Sigmoid colon (tissue), 7 donors: ENCODE data around the gene SIRT3. TPM values are rescaled to one million over a fixed set of nuclear protein-coding genes. Genes with fewer than 3 reads are reported as not detected.
A peak's percentile ranks its signal among the peaks of the same experiment; 100 is the strongest.
"Not testable (repeated sequence)": the region's sequence is repeated elsewhere in the genome, so short reads cannot be mapped to it uniquely, and the experiment has no call there.

Experiments used
- DNase-seq: peaks from one replicate; pipeline ENCODE4 v3.0.0-alpha.2; 2019
- H3K27ac ChIP-seq, 4 donors: fragments of 200-600 bp; sonication (generic); one replicate each; pipeline ENCODE4 v1.5.1; 2016 to 2019; ENCODE audit warnings: mild to moderate bottlenecking in 1 of 4
- H3K27me3 ChIP-seq, 3 donors: fragments of 200-600 bp; sonication (generic); one replicate each; pipeline ENCODE4 v1.5.1; 2019; ENCODE audit warnings: mild to moderate bottlenecking in 1 of 3
- H3K36me3 ChIP-seq, 4 donors: fragments of 200-600 bp; sonication (generic); one replicate each; pipeline ENCODE4 v1.5.1; 2016 to 2019
- H3K4me1 ChIP-seq, 4 donors: fragments of 200-600 bp; sonication (generic); one replicate each; pipeline ENCODE4 v1.5.1; 2017 to 2019
- H3K4me3 ChIP-seq, 4 donors: fragments of 200-600 bp; sonication (generic); one replicate each; pipeline ENCODE4 v1.5.1; 2017 to 2019; ENCODE audit warnings: mild to moderate bottlenecking in 2 of 4, moderate library complexity in 1 of 4
- H3K9me3 ChIP-seq, 4 donors: fragments of 200-600 bp in 3 of 4; sonication (generic) in 3 of 4; one replicate each; pipeline versions ENCODE4 v1.5.1 to v1.6.1; 2013 to 2019
- CTCF ChIP-seq, 4 experiments: fragments of 450-650 bp in 3 of 4; fragments of 200-600 bp in 1 of 4; IDR thresholded peaks; one replicate each; pipeline ENCODE4 v1.5.1; 2016 to 2019; ENCODE audit warnings: antibody characterized with exemption in 4 of 4, mild to moderate bottlenecking in 3 of 4, moderate library complexity in 2 of 4
- EP300 ChIP-seq, 4 donors: sonication (generic); formaldehyde crosslinking; IDR thresholded peaks; one replicate each; pipeline ENCODE4 v1.6.1; 2017; ENCODE audit warnings: antibody characterized with exemption in 4 of 4
- POLR2A ChIP-seq, 2 donors: fragments of 450-650 bp; IDR thresholded peaks; one replicate each; pipeline ENCODE4 v1.6.1; 2016; ENCODE audit warnings: antibody characterized with exemption in 2 of 2, mild to moderate bottlenecking in 2 of 2, moderate library complexity in 2 of 2
- POLR2AphosphoS5 ChIP-seq, 4 donors: sonication (generic); formaldehyde crosslinking; IDR thresholded peaks; one replicate each; pipeline ENCODE4 v1.6.1; 2017; ENCODE audit warnings: antibody characterized with exemption in 4 of 4
- WGBS, 2 donors: extraction: QIAGEN DNeasy Blood & Tissue Kit; methylation state at CpG; one replicate each; pipeline ENCODE4 v1.1.7; 2013; 5-methylcytosine and 5-hydroxymethylcytosine counted together
- intact Hi-C: fragments of 100-400 bp; cut with DNase I; formaldehyde crosslinking; loops from one replicate; pipeline ENCODE4 v1.15.1; 2023
- polyA plus RNA-seq, 3 donors: library from polyadenylated mRNA; stranded (reverse); fragments of 200-250 nt; gene quantifications; one replicate each; pipeline ENCODE4 v1.2.3, GENCODE V29; 2013
- total RNA-seq, 4 donors: library from RNA; depleted of rRNA; stranded (reverse); fragments of >200 nt; gene quantifications; one replicate each; pipeline ENCODE4 v1.1.0, GENCODE V29; 2016
- donor health status: healthy with polysubstance abuse.
- donor health status: Bipolar disorder and iron deficiency.
- donor health status: healthy.

Gene SIRT3
- total and polyA plus RNA-seq, 7 donors, result 6.4 to 21.0 (median 12.2) TPM

DNA sequence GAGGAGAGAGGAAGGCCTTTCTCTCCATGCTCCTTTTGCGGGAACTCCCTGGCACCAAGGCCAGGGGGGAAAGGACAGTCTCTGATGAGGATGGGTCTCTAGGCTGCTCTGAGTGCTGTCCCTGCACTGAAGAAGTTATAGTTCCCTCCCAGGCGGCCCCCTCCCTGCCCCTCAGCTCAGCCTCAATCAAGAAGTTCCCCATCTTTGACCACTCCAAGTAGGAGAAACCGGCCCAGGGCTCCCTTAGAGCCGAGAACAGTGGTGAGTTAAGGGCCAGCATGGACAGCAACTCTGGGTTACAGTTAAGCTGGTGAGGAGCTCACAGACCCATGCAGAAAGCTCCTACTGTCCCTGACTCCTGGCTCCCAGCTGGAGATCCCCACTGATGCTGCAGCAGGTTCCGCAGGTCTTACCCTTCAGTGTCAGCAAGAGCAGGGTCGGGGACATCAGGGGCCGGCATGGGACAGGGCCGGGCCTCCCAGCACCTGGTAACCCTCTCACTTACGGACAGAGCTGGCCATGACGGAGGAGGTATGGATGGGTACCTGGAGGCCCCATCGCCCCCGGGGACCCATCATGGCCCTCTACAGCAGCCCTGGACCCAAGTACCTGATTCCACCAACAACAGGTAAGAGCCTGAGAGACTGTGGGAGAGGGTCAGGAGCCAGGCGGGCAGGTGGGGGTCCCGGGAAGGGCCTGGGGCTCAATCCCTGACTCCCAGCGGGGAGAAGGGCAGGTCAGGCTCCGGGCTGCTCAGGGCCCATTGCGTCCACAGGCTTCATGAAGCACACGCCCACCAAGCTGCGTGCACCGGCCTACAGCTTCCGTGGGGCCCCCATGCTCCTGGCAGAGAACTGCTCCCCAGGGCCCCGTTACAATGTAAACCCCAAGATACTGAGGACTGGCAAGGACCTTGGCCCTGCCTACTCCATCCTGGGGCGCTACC is 39.1 kb downstream of the SIRT3 start:
- no peaks in the 10 kb centered on the region for H3K9me3 ChIP-seq
- no peak overlapping the region for H3K27ac ChIP-seq
- H3K4me1 ChIP-seq, result no peaks in the 10 kb centered on the region
- DNase-seq, result peak; percentile 57
- H3K27me3 ChIP-seq, result no peaks in the 10 kb centered on the region
- 82 to 90% methylated on average over 23 of the region's 23 CpGs for WGBS, 2 donors
- H3K4me3 ChIP-seq, result no peak overlapping the region
- peaks cover 8 to 14% (median 10%) of the 10 kb centered on the region in 4 donors for H3K36me3 ChIP-seq
- no peak for TF ChIP-seq EP300 (IDR thresholded peaks at IDR 0.05)
- TF ChIP-seq POLR2A (IDR thresholded peaks at IDR 0.05), result no peak
- TF ChIP-seq CTCF (IDR thresholded peaks at IDR 0.05), result no peak
- TF ChIP-seq POLR2AphosphoS5 (IDR thresholded peaks at IDR 0.05), result no peak
- intact Hi-C loops, result no loop called here

- H3K9me3 ChIP-seq, intact Hi-C loops, H3K4me3 ChIP-seq, H3K36me3 ChIP-seq, H3K4me1 ChIP-seq, H3K27me3 ChIP-seq, H3K27ac ChIP-seq, DNase-seq: not testable (repeated sequence)
- WGBS, 2 donors, result 64 to 81% methylated on average over 5 of the region's 5 CpGs
These were observed 42.7 kb downstream of the SIRT3 start for GRCh38 chr11:193481-193880.

- H3K36me3 ChIP-seq, DNase-seq, H3K27me3 ChIP-seq, H3K4me3 ChIP-seq, H3K9me3 ChIP-seq, intact Hi-C loops, H3K27ac ChIP-seq, H3K4me1 ChIP-seq: not testable (repeated sequence)
- WGBS, 2 donors, result 70 to 88% methylated on average over 6 to 8 of the region's 11 CpGs
These were observed 43.4 kb downstream of the SIRT3 start, which contains the start of gene SCGB1C1 for GRCh38 chr11:192674-193128. SCGB1C1 (plus strand) TSS chr11:193078; CDS start chr11:193100, 22 bp downstream.

GRCh38 chr11:191490-192478 is 44.4 kb downstream of the SIRT3 start:
- H3K27me3 ChIP-seq, H3K4me3 ChIP-seq, H3K27ac ChIP-seq, H3K9me3 ChIP-seq, H3K4me1 ChIP-seq, DNase-seq, intact Hi-C loops, H3K36me3 ChIP-seq: not testable (repeated sequence)
- WGBS, 2 donors, result 23 to 62% methylated on average over 4 to 6 of the region's 8 CpGs
- TF ChIP-seq CTCF (IDR thresholded peaks at IDR 0.05), result peak in 2 of 4 experiments; percentile 21 to 33

- H3K27me3 ChIP-seq, H3K4me3 ChIP-seq, H3K4me1 ChIP-seq, intact Hi-C loops, H3K36me3 ChIP-seq, H3K9me3 ChIP-seq, DNase-seq, H3K27ac ChIP-seq: not testable (repeated sequence)
- 79 to 84% methylated on average over 5 of the region's 5 CpGs for WGBS, 2 donors
These were observed 45.6 kb downstream of the SIRT3 start for GRCh38 chr11:190546-190945.

- intact Hi-C loops, DNase-seq, H3K9me3 ChIP-seq, H3K27me3 ChIP-seq, H3K36me3 ChIP-seq, H3K27ac ChIP-seq, H3K4me3 ChIP-seq, H3K4me1 ChIP-seq: not testable (repeated sequence)
- WGBS, 2 donors, result 65 to 70% methylated on average over 10 of the region's 25 CpGs
These were observed 46.3 kb downstream of the SIRT3 start for GRCh38 chr11:189843-190311.

- H3K9me3 ChIP-seq, H3K4me1 ChIP-seq, H3K36me3 ChIP-seq, H3K27ac ChIP-seq, H3K27me3 ChIP-seq, intact Hi-C loops, H3K4me3 ChIP-seq, DNase-seq: not testable (repeated sequence)
- 85 to 87% methylated on average over 40 of the region's 55 CpGs for WGBS, 2 donors
These were observed 46.9 kb downstream of the SIRT3 start for GRCh38 chr11:189200-189783.
